Jurkat, Clone E6-1 (cell line): ENCODE results near the gene COTL1.

Experiments
- DNase-seq: peaks from one replicate; pipeline ENCODE4 v3.0.0-alpha.2; 2011; ENCODE audit warnings: low read depth, low spot score
- H3K4me3 ChIP-seq: 2 replicates; pipeline ENCODE4 v1.5.1; 2011; ENCODE audit warnings: mild to moderate bottlenecking, low read length, control low read depth, moderate library complexity

COTL1 gene

GRCh38 chr16:84600343-84601229 is 17.3 kb downstream of the COTL1 start:
- H3K4me3 ChIP-seq, result no peak overlapping the region
- DNase-seq, result no peak

GRCh38 chr16:84599521-84600202 is 18.2 kb downstream of the COTL1 start:
- no peak overlapping the region for H3K4me3 ChIP-seq
- DNase-seq, result no peak

- no peak overlapping the region for H3K4me3 ChIP-seq
- DNase-seq, result no peak
Observed at GRCh38 chr16:84598360-84598759, 19.5 kb downstream of the COTL1 start.

- no peak for DNase-seq
- H3K4me3 ChIP-seq, result no peak overlapping the region
Observed at GRCh38 chr16:84597931-84598351, 19.9 kb downstream of the COTL1 start.

GRCh38 chr16:84597528-84597896 is 20.4 kb downstream of the COTL1 start:
- no peak for DNase-seq
- H3K4me3 ChIP-seq, result no peak overlapping the region

GRCh38 chr16:84596801-84597527 is 20.9 kb downstream of the COTL1 start:
- no peak for DNase-seq
- no peak overlapping the region for H3K4me3 ChIP-seq

GRCh38 chr16:84596161-84596560 is 21.7 kb downstream of the COTL1 start:
- no peak overlapping the region for H3K4me3 ChIP-seq
- DNase-seq, result no peak

- DNase-seq, result no peak
- H3K4me3 ChIP-seq, result no peak overlapping the region
Observed at GRCh38 chr16:84595052-84595481, 22.8 kb downstream of the COTL1 start.

GRCh38 chr16:84594725-84595038 is 23.2 kb downstream of the COTL1 start:
- DNase-seq, result no peak
- peak overlapping the region; percentile 27 for H3K4me3 ChIP-seq

- H3K4me3 ChIP-seq, result peak overlapping the region; percentile 27
- peak; percentile 77 for DNase-seq
Observed at GRCh38 chr16:84593825-84594724, 23.8 kb downstream of the COTL1 start.

- no peak overlapping the region for H3K4me3 ChIP-seq
- no peak for DNase-seq
Observed at GRCh38 chr16:84592718-84593117, 25.2 kb downstream of the COTL1 start.

GRCh38 chr16:84589975-84590719 is 27.7 kb downstream of the COTL1 start:
- no peak overlapping the region for H3K4me3 ChIP-seq
- DNase-seq, result no peak

- no peak for DNase-seq
Observed at GRCh38 chr16:84588991-84589390, 28.9 kb downstream of the COTL1 start.

GRCh38 chr16:84585886-84586285 is 32.0 kb downstream of the COTL1 start:
- no peak for DNase-seq
- H3K4me3 ChIP-seq, result no peak overlapping the region

More at GRCh38 chr16:84588991-84589390, 28.9 kb downstream of the COTL1 start:
- H3K4me3 ChIP-seq, result no peak overlapping the region

- no peak for DNase-seq
- no peak overlapping the region for H3K4me3 ChIP-seq
Observed at GRCh38 chr16:84585467-84585866, 32.4 kb downstream of the COTL1 start.

- no peak for DNase-seq
- no peak overlapping the region for H3K4me3 ChIP-seq
Observed at GRCh38 chr16:84584678-84585077, 33.2 kb downstream of the COTL1 start.

GRCh38 chr16:84583995-84584394 is 33.9 kb downstream of the COTL1 start:
- H3K4me3 ChIP-seq, result no peak overlapping the region
- DNase-seq, result no peak

- H3K4me3 ChIP-seq, result no peak overlapping the region
- no peak for DNase-seq
Observed at GRCh38 chr16:84582958-84583516, 34.8 kb downstream of the COTL1 start.
